Osteoblast (primary cell): Measurements from ENCODE around the gene THOC7. TPM values are rescaled to one million over a fixed set of nuclear protein-coding genes. Genes with fewer than 3 reads are reported as not detected.

Source experiments
- DNase-seq: peaks from one replicate; pipeline ENCODE4 v3.0.0; 2011; ENCODE audit warnings: low spot score, mixed read lengths; ENCODE audit not compliant: insufficient read length; ENCODE audit errors: missing footprints
- H2AFZ ChIP-seq: 2 replicates; pipeline ENCODE4 v1.6.0; 2011; ENCODE audit warnings: mild to moderate bottlenecking, low read length
- H3K27ac ChIP-seq: 2 replicates; pipeline ENCODE4 v1.5.1; 2011; ENCODE audit warnings: mild to moderate bottlenecking, low read depth, low read length, moderate library complexity
- H3K27me3 ChIP-seq: 2 replicates; pipeline ENCODE4 v1.6.0; 2012; ENCODE audit warnings: mild to moderate bottlenecking, control low read depth, inconsistent platforms, low read length, moderate library complexity; ENCODE audit not compliant: insufficient read depth
- H3K36me3 ChIP-seq: 2 replicates; pipeline ENCODE4 v1.5.1; 2011; ENCODE audit warnings: mild to moderate bottlenecking, low read length, control low read depth, moderate library complexity; ENCODE audit not compliant: insufficient read depth
- H3K4me1 ChIP-seq: 2 replicates; pipeline ENCODE4 v1.5.1; 2011; ENCODE audit warnings: mild to moderate bottlenecking, low read length, control low read depth, moderate library complexity; ENCODE audit not compliant: insufficient read depth
- H3K4me2 ChIP-seq: 2 replicates; pipeline ENCODE4 v1.6.0; 2011; ENCODE audit warnings: mild to moderate bottlenecking, low read length; ENCODE audit not compliant: insufficient read depth
- H3K4me3 ChIP-seq: fragments of 200-600 bp; sonication (generic); 3 replicates; pipeline ENCODE4 v1.5.1; 2012; ENCODE audit warnings: mild to moderate bottlenecking, low read length, inconsistent platforms; ENCODE audit not compliant: insufficient read depth
- H3K79me2 ChIP-seq: 2 replicates; pipeline ENCODE4 v1.6.0; 2012; ENCODE audit warnings: mild to moderate bottlenecking, low read length, control low read depth, inconsistent platforms; ENCODE audit not compliant: insufficient read depth
- H3K9me3 ChIP-seq: 2 replicates; pipeline ENCODE4 v1.5.1; 2011; ENCODE audit warnings: low read depth, low read length, control low read depth
- H4K20me1 ChIP-seq: 2 replicates; pipeline ENCODE4 v1.6.0; 2012; ENCODE audit warnings: mild to moderate bottlenecking, low read length, control low read depth; ENCODE audit not compliant: insufficient read depth
- small RNA-seq: library from RNA; depleted of rRNA; stranded (forward); fragments of <200 nt; gene quantifications from one replicate; pipeline ENCODE3, GENCODE V24; 2012
- total RNA-seq: library from RNA; depleted of rRNA; stranded (reverse); fragments of >200 nt; gene quantifications from 2 replicates; pipeline ENCODE4 v1.2.3, GENCODE V29; 2012
- TF ChIP-seq, protein P1 (sequence below): IDR thresholded peaks from 2 replicates; pipeline ENCODE4 v1.5.1; 2011; ENCODE audit warnings: mild to moderate bottlenecking, low read depth, low read length, moderate library complexity; ENCODE audit errors: extremely low read depth

THOC7 gene
- total RNA-seq, 1 donor, result 42.3 TPM

- no peak overlapping the region for H3K27ac ChIP-seq
- DNase-seq, result no peak
- no peak overlapping the region for H3K4me3 ChIP-seq
- TF ChIP-seq, protein P1, sequence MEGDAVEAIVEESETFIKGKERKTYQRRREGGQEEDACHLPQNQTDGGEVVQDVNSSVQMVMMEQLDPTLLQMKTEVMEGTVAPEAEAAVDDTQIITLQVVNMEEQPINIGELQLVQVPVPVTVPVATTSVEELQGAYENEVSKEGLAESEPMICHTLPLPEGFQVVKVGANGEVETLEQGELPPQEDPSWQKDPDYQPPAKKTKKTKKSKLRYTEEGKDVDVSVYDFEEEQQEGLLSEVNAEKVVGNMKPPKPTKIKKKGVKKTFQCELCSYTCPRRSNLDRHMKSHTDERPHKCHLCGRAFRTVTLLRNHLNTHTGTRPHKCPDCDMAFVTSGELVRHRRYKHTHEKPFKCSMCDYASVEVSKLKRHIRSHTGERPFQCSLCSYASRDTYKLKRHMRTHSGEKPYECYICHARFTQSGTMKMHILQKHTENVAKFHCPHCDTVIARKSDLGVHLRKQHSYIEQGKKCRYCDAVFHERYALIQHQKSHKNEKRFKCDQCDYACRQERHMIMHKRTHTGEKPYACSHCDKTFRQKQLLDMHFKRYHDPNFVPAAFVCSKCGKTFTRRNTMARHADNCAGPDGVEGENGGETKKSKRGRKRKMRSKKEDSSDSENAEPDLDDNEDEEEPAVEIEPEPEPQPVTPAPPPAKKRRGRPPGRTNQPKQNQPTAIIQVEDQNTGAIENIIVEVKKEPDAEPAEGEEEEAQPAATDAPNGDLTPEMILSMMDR, result no peak
- no peaks in the 10 kb centered on the region for H3K9me3 ChIP-seq
- no peaks in the 10 kb centered on the region for H3K4me1 ChIP-seq
- no peaks in the 10 kb centered on the region for H4K20me1 ChIP-seq
- H3K79me2 ChIP-seq, result no peaks in the 10 kb centered on the region
- H2AFZ ChIP-seq, result no peak overlapping the region
- peaks cover 4% of the 10 kb centered on the region for H3K27me3 ChIP-seq
- no peak overlapping the region for H3K4me2 ChIP-seq
- no peaks in the 10 kb centered on the region for H3K36me3 ChIP-seq
These were observed 65.1 kb downstream of the THOC7 start for GRCh38 chr3:63798544-63798943.

DNA sequence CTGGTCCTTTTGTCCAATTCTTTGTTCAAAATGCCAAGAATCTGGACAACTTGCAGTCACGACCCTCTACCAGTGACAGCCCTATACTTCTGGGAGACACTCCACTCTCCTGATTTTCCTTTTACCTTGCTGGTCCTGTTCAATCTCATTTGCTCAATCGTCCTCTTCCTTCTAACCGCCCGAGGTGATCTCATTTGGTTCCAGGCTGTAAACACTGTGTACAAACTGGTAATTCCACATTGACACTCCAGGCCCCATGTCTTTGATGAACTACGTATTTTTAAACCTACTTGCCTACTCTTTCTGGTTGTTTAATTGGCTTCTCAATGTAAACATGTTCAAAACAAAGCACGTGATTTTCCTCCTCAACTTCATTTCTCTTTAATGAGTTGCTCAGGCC lies 68.2 kb downstream of the THOC7 start:
- H3K4me1 ChIP-seq, result no peaks in the 10 kb centered on the region
- no peaks in the 10 kb centered on the region for H3K36me3 ChIP-seq
- no peaks in the 10 kb centered on the region for H3K9me3 ChIP-seq
- peaks cover 2% of the 10 kb centered on the region for H3K27me3 ChIP-seq
- no peaks in the 10 kb centered on the region for H4K20me1 ChIP-seq
- peak overlapping the region; percentile 34 for H3K4me2 ChIP-seq
- DNase-seq, result peak; percentile 8
- no peak overlapping the region for H3K27ac ChIP-seq
- H3K79me2 ChIP-seq, result no peaks in the 10 kb centered on the region
- TF ChIP-seq, protein P1, result no peak
- no peak overlapping the region for H3K4me3 ChIP-seq
- no peak overlapping the region for H2AFZ ChIP-seq

GRCh38 chr3:63791974-63792373 lies 71.6 kb downstream of the THOC7 start:
- Histone ChIP-seq H3K4me3 (no peak overlapping the region), H3K9me3 (no peaks in the 10 kb centered on the region), H2AFZ (no peak overlapping the region), H3K4me2 (no peak overlapping the region), H3K4me1 (no peaks in the 10 kb centered on the region), H3K27me3 (peaks cover 8% of the 10 kb centered on the region), H3K27ac (no peak overlapping the region), H3K36me3 (no peaks in the 10 kb centered on the region), H4K20me1 (no peaks in the 10 kb centered on the region), H3K79me2 (no peaks in the 10 kb centered on the region)
- peak; percentile 15 for DNase-seq
- TF ChIP-seq, protein P1, result peak; percentile 53

Small RNAs within 50 kb of the gene (small RNA-seq; reads per million reads assigned to genes)
- not detected for gene SCAANT1

Other genes with a start within 250 kb of the THOC7 start
- gene SNTN, start 211.1 kb downstream of the THOC7 start, total RNA-seq, result not detected in 2 replicates
- not detected in 2 replicates for gene C3orf49, start 44.5 kb downstream of the THOC7 start, total RNA-seq
- gene ATXN7, start 62 bp upstream of the THOC7 start, total RNA-seq, result 14.4 and 17.0 TPM in 2 replicates
- not detected in 2 replicates for gene SCAANT1, start 48.6 kb upstream of the THOC7 start, total RNA-seq
- 76.7 and 77.5 TPM in 2 replicates for gene PSMD6, start 159.7 kb upstream of the THOC7 start, total RNA-seq